NCI-H526 treated with DMSO at 0.1 percent for 48 hours (cell line): Measurements from ENCODE around the gene MLXIPL.
A peak's percentile ranks its signal among the peaks of the same experiment; 100 is the strongest.
"Not testable (repeated sequence)": the region's sequence is repeated elsewhere in the genome, so short reads cannot be mapped to it uniquely, and the experiment has no call there.

Experiments used
- DNase-seq: peaks from one replicate; lab custom pipeline; 2025; lab: John Stamatoyannopoulos, UW

MLXIPL gene

DNA sequence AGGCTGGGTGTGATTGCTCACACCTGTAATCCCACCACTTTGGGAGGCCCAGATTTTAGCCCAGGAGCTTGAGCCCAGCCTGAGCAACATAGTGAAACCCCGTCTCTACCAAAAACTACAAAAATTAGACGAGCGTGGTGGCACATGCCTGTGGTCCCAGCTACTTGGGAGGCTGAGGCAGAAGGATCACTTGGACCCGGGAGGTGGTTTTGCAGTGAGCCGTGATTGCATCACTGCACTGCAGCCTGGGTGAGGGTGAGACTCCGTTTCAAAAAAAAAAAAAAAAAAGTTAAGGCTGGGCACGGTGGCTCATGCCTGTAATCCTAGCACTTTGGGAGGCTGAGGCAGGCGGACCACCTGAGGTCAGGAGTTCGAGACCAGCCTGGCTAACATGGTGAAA, 43.3 kb downstream of the MLXIPL start:
- DNase-seq = not testable (repeated sequence)

DNA sequence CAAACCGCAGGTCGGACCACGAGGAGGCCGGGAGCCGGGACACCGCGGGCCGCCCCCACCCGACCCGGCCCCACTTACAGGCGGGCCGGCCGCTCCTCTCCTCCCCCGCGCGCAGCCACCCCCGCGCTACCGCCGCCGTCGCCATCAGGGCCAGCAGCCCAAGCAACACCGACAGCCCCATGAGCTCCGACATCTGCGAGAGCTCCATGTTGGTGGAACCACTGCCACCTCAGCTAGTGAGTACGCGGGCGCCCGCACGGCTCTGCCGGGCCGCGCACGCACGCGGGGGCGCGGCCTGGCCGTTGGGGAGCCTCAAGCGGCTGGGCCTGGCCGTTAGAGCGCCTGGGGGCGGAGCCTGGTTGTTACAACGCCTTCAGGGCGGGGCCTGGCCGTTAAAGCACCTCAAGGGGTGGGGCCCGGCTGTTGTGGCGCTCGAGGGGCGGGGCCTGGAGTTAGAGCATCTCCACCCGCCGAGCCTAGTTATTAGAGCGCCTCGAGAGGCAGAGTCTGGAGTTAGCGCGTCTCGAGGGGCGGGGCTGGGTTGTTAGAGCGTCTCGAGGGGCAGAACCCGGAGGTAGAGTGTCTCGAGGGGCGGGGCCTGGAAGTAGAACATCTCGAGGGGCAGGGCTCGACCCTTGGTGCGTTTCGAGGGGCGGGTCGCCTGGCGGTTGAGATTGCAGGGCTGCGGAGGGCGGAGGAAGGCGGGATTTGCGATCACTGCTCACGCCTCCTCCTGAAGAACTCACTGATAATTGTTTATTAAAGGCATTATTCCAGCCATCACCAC, 45.8 kb downstream of the MLXIPL start, which contains the start of gene TBL2:
TBL2 (minus strand) TSS at position 238 of the 787 bp plus-strand sequence; CDS start at position 208, 30 bp downstream.
- DNase-seq = peak; percentile 96

DNA sequence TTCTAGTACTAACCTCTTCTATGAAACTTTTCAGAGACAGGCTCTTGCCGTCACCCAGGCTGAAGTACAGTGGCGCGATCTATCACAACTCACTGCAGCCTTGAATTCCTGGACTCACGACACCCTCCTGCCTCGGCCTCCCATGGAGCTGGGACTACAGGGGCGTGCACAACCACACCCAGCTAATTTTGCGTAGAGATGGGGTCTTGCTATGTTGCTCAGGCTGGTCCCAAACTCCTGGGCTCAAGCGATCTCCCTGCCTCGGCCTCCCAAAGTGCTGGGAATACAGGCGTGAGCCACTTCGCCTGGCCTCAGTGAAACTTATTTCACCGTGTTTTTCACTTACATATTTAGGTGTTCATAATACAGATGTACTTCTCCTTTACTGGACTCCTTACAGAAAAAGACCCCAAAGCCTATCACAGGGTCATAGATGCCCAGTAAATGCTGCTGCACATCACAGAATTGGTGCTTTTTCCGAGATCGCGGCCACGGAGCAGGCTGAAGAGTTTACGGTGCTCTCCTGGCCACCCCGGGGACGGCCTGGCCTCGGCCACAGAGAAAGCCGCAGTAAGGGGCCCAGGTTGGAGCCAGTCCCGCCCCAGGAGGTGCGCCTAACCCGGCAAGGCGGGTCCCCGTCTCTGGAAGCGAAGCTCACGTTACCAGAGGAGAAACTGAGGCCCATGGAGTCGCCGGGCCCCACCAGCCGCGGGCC, 46.5 kb downstream of the MLXIPL start:
- DNase-seq = no peak

DNA sequence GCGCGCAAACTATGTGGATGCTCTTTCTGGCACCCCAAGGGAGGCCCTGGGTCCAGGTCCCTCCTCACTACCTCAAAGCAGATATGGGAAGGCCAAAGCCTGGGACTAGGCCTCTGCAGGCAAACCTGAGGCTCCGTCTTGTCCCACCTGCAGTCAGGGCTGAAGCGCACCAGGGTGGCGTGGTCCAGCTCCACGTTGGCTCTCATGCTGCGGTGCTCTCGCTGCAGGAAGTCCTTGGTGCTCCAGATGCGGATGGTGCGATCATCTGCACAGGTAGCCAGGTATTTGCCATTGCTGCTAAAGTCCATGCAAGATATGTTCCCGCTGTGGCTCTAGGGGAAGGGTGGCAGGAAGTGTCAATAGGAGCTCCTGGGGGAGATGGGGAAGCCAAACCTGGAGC, 50.5 kb downstream of the MLXIPL start:
- DNase-seq = no peak

DNA sequence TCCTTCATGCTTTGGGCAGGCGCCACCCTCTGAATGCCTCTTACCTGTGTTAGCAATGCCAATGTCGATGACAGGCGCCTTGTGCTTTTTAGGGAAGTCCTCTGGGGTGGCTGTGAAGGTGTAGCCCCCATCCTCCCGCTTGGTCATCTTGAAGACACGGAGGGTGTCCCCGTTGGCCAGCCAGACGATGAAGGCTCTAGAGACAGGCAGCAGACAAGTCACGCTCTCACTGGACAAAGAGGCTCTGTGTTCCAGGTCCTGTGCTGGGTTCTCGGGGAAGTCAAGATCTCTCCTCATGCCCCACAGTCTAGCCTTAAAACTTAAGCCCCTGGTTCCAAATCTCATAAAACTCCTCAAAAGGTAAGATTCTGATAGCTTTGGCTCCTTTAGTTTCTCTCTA, 51.0 kb downstream of the MLXIPL start:
- no peak for DNase-seq

DNA sequence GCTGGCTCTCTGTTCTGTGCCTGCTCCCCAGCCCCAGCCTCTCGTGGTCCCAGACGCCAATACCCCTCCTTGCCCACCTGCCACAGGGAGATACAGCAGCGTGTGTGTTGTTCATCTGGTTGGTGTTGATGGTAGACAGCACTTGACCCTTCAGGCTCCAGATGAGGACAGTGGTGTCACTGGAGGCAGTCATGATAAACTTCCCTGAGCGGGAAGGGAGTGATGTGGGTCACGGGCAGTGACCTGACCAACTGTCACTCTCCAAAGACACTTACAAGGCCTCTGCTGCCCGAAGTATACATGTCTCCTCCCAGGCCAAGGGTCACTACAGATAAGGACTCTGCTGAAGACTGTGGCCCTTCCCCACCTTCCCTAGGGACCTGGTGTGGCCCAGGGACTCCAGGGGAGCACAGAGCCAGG, 51.5 kb downstream of the MLXIPL start:
- no peak for DNase-seq

DNA sequence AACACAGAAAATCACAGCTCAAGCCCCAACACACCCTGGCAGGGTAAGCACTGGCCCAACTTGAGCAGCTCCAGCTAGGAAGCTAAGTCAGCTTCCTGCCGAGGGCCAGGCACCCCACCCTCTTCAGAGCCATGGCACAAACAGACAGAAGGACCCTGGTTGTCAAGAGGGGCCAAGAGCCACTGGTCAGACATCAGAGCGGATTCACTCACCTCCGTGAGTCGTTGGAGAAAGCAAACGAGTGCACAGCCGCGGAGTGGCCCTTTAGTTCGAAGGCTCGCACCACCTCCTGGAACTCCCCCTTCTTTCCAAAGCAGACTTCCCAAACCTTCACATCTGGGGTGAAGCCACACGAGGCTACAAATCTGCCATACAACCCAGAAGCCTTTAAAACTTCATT, 53.3 kb downstream of the MLXIPL start:
- no peak for DNase-seq

DNA sequence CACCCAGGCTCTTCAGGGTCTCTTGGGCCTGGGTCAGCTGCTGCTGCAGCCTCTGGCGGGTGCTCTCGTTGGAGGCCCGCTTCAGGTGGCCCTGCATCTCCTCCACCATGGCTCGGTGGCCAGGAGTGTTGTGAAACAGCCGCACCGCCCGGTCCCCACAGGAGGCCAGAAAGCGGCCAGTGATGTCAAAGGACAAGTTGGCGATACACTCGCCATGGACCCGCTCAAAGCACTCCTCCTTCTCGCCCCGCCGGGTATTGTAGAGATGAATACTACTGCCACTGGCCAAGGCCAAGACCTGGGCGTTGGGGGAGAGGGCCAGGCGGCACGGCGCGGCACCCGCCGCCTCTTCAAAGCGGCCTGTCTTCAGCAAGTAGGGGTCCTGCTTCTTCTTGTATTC, 53.8 kb downstream of the MLXIPL start:
- no peak for DNase-seq

DNA sequence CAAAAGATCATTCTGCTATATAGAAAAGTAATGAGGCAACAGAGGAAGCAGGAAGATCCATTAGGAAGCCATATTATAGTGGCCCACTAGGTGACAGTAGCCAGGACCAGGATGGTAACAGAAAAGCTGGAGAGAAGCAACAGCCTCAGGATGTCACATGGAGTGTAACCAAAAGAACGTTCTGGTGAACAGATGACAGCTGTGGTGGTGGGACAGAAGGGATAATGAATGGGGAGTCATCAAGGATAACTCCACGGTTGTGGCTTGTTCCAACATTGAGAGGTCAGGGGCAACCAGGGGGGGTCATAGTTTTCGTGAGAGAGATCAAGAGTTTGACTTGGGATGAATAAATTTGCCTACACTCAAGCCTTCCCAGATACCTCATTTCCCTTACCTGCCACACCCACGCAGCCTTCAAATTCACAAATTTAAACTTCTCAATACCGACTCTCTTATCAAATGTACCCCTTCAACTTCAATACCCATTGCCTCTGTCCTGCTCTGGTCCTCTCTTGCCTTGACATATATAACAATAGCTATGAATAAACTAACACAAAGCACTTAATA, 55.2 kb downstream of the MLXIPL start:
- no peak for DNase-seq

DNA sequence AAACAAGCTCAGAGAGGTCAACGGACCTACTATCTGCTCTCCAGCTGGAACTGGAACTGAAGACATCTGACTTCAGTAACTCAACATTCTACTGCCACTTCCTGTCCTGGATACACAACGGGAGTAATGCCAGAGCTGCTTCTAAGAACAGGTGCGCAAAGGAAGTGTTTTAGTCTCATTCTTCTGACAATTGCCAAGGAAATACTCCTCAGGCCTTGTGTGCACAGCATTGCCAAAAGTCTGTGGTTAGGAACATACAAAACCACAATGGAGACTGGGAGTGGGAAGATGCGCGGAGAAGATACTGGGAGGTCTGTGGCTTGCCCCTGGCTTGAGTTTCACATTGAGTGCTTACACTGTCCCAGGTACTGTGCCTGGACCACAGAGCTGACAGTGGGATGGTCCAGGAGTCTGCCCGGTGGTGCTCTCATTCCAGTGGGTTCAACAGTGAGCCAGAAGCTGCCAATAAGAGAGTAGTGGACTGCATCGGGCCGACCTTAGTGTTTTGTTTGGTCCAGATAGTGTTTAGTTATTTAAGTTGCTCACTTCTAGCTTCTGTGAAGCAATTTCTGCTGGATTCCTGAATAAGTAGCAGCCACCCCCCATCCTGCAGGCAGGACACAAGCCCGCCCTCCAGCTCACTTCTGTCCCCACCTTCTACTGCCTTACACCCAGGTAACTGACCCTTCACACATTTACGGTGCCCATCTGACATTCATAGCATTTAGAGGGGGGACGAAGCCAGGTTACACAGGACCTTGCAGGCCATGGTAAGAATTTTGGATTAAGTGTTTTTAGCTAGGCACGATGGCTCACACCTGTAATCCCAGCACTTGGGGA, 56.3 kb downstream of the MLXIPL start:
- DNase-seq = no peak

DNA sequence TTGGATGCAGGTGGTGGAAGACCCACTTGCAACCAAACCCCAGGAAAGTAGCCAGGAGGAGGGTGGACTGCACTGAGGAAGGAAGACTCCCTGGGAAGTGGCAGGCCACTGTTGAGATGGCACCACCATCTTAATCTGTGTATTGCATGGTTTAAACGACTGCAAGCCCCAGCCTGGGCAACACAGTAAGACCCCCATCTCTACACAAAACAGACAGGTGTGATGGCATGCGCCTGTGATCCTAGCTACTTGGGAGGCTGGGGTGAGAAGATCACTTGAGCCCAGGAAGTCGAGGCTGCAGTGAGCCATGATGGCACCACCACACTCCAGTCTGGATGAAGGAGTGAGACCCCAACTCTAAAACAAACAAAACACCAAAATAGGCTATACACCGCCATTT, 57.2 kb downstream of the MLXIPL start:
- no peak for DNase-seq

DNA sequence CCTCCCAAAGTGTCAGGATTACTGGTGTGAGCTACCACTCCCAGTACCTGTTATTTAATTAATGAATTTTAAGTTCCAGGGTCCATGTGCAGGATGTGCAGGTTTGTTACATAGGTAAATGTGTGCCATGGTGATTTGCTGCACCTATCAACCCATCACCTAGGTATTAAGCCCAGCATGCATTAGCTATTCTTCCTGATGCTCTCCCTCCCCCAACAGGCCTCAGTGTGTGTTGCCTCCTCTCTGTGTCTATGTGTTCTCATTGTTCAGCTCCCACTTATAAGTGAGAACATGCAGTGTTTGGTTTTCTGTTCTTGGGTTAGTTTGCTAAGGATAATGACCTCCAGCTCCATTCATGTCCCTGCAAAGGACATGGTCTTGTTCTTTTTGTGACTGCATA, 57.9 kb downstream of the MLXIPL start:
- DNase-seq = not testable (repeated sequence)

DNA sequence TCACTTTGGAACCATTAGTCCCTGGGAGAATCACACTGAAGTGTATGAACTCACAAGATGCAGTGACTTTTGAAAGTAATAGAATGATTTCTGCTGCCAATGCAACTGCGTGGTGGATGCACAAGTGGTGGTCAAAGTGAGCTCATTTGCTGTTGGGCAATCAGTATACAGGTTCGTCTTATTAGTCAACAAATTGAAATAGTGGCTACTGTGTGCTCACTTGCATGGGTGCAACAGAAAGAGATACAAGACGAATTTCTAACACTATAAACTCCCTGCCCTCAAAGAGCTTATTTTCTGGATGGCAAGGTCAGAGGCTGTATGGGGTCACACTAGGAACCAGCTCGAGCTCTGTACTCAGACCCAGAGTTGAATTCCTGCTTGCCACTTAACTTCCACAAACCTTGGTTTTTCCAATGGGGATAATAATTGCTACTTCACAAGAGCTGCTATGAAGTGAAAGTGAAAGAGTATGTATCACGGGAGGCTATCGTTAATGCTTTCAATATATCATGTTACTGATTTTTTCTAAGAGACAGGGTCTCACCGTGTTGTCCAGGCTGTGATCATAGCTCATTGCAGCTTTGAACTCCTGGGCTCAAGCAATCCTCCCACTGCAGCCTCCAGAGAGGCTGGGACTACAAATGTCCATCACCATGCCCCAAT, 58.5 kb downstream of the MLXIPL start:
- DNase-seq = no peak

DNA sequence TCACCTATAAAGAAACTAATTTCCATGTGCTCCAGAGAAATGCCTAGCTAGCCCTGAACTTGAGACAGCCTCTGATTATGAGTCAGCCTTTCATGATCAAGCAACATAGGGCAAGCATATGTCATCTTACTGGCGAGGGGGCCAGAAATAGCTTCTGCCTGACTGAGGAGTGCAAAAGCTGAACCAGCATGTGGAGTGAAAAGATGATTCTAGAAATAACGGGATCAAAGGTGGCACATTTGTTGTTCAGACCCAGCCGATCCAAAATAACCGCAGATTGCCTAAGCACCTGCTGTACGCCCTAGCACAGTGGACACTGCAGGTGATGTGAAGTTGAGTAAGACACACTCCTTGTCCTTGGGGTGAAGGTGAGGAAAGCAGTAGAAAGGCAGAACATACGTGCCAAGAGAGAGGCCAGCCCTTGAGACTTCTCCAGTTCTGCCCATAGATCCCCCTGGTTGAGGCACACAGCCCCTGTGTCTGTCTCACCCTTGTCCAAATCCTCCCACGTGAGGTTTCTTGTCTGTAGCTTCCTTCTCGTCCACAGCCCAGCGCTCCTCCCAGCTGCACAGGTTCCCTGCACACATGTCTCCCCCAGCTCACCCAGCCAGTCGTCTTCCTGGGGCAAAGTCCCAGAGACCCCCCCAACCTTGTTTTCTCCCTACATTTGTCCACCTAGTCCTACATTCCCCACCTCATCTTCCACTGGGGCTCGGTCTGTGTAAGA, 64.0 kb downstream of the MLXIPL start:
- no peak for DNase-seq

DNA sequence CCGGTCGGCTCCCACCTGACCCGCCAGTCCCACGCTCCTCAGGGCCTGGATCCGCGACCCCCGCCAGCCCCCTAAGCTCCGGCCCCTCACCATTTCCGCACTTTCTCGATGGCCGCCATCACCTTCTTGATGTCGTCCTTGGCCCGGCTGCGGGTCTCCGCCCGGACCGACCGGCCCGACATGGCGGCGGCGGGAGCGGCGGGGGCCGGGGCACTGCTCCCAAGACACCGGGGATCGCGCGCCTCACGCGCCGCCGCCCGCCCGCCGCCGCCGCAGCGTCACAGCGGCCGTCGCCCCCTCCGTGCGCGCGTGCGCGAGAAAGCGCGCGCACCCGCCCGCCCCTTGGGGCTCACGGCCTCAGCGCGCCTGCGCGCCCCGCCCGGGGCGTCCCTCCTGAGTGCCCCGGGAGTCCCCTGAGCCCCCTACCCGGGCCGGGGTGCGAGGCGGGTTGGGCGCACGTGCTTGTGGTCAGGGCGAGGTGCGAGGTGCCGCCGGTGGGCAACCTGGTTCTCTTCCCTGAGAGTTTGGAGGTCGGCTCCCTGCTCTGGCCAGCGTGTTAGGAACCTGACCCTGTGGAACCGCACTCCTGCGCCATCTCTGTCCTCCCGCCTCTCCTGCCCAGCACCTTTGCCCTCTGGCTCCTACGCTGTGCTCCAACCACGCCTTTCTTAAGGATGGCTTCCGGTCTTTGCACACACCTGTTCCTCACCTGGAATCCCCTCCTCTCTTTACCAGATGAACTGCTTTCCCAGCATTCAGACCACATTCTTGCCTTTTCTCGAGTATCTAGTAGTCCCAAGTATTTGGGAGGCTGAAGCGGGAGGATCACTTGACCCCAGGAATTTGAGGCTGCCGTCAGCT, 66.7 kb downstream of the MLXIPL start, which contains the start of gene BCL7B:
BCL7B (minus strand) TSS at position 294 of the 861 bp plus-strand sequence; CDS start at position 182, 112 bp downstream.
- peak; percentile 28 for DNase-seq

DNA sequence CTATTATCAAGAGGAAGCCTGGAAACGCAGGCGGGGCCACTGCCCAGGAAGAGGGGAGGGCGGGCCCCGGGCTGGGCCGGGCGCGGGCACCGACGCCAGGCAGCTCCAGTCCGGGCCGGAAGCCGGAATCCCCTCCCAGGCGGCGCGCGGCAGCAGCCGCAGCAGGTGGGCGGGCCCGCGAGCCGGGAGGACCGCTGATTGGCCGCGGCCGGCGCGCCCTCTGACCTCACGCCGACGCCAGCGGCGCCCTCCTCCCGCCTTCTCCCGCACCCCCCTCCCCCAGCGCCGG, 67.3 kb downstream of the MLXIPL start:
- peak; percentile 75 for DNase-seq

DNA sequence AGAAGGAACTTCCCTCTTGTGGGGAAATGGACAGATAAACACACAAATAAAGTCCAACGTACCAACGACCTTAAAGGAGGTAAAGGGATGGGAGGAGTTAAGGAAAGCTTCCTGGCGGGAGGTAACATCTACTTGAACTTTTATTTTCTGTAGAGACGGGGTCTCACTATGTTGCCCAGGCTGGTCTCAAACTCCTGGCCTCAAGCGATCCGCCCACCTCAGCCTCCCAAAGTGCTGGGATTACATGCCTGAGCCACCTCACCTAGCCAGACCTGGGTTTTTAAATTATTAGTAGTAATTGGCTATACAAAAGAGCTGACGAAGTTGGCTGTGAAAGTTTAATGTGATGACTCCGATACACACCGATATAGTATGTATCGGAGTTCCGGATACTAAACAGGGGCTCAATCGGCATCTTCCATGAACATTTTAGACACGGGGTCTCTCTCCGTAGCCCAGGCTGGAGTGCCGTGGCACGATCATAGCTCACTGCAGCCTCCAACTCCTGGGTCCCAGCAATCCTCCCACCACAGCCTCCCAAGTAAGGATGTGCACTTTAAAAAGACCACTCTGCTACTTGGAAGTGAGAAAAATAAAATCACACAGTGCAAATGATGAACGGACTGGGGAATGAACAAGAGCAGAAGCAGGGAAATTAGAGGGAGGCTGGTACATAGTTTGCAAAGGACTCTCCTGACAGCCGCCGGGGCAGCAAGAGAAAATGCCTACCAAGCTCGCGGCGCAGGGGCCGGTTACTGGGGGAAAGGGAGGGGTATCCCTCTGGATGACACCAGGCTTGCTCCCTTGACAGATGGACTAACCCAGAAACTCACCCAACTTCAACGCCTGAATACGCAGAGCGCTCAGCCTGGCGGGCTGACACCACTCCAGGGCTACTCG, 67.9 kb downstream of the MLXIPL start:
- no peak for DNase-seq

DNA sequence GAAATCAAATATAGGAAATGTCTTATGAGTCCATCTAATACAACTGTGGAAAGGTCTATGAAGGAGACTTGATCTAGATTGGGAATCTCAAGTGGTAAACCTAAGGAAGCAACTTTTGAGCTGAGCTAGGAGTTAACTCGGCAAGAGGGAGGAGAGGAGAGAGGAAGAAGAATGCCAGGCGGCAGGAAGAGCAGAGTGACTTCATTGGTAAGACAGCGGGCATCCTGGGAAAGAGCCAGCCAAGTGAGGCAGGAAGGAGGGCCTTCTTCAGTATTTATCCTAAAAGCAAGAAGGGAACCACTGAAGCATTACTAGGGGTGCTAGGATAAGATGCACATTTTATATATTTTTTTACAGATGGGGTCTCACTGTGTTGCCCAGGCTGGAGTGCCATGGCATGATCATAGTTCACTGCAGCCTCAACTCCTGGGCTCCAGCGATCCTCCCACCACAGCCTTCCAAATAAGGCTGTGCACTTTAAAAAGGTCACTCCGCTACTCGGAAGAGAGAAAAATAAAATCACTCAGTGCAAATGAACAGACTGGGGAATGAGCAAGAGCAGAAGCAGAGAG, 68.8 kb downstream of the MLXIPL start:
- no peak for DNase-seq

DNA sequence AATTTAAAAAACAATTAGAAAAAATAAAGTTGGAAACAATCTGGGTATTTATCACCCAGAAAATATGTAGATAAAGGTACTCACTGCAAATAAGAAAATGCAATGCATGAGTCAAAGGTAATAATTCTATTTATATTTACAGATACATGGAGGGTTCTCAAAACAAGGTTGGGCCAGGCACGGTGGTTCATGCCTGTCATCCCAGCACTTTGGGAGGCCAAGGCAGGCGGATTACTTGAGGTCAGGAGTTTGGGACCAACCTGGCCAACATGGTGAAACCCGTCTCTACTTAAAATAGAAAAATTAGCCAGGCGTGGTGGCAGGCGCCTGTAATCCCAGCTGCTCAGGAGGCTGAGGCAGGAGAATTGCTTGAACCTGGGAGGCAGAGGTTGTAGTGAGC, 74.2 kb downstream of the MLXIPL start:
- not testable (repeated sequence) for DNase-seq
